ENCODE data around the gene SLC11A2. TPM values are rescaled to one million over a fixed set of nuclear protein-coding genes. Genes with fewer than 3 reads are reported as not detected.

The SLC11A2 gene
- total and polyA plus RNA-seq, 9 donors, result 18.4 to 29.1 (median 20.7) TPM

GRCh38 chr12:51056242-51056641 is 30.1 kb upstream of the SLC11A2 start:
- no peak overlapping the region for H3K27ac ChIP-seq (ENCODE audit: low read length)
- no peaks in the 10 kb centered on the region for H3K4me1 ChIP-seq (ENCODE audit: control insufficient read depth, insufficient read depth, low read length)
- no peaks in the 10 kb centered on the region for H3K9me3 ChIP-seq (replicated peaks; ENCODE audit: control insufficient read depth, low read depth, low read length)
- no peaks in the 10 kb centered on the region for H3K27me3 ChIP-seq (ENCODE audit: control insufficient read depth, insufficient read depth, low read length)
- H3K4me3 ChIP-seq (ENCODE audit: low read length), result no peak overlapping the region
- WGBS (ENCODE audit: insufficient coverage), result 93% methylated on average over 3 of the region's 5 CpGs
- peaks cover 67% of the 10 kb centered on the region for H3K36me3 ChIP-seq (ENCODE audit: control insufficient read depth, insufficient read depth, low read length)
- DNase-seq, result no peak

- no peak overlapping the region for H3K4me3 ChIP-seq (ENCODE audit: low read length)
- no CpG with 5 or more reads among the region's 2 CpGs for WGBS (ENCODE audit: insufficient coverage)
- DNase-seq, result no peak
- no peak overlapping the region for H3K27ac ChIP-seq (ENCODE audit: low read length)
- no peaks in the 10 kb centered on the region for H3K9me3 ChIP-seq (replicated peaks; ENCODE audit: control insufficient read depth, low read depth, low read length)
- H3K27me3 ChIP-seq (ENCODE audit: control insufficient read depth, insufficient read depth, low read length), result no peaks in the 10 kb centered on the region
- no peaks in the 10 kb centered on the region for H3K4me1 ChIP-seq (ENCODE audit: control insufficient read depth, insufficient read depth, low read length)
- peaks cover 61% of the 10 kb centered on the region for H3K36me3 ChIP-seq (ENCODE audit: control insufficient read depth, insufficient read depth, low read length)
These were observed 28.9 kb upstream of the SLC11A2 start for GRCh38 chr12:51055060-51055459.

- Histone ChIP-seq H3K4me1 (ENCODE audit: control insufficient read depth, insufficient read depth, low read length) (peaks cover 16% of the 10 kb centered on the region), H3K27ac (ENCODE audit: low read length) (no peak overlapping the region), H3K4me3 (ENCODE audit: low read length) (no peak overlapping the region), H3K9me3 (replicated peaks; ENCODE audit: control insufficient read depth, low read depth, low read length) (no peaks in the 10 kb centered on the region), H3K36me3 (ENCODE audit: control insufficient read depth, insufficient read depth, low read length) (peaks cover 32% of the 10 kb centered on the region), H3K27me3 (ENCODE audit: control insufficient read depth, insufficient read depth, low read length) (no peaks in the 10 kb centered on the region)
- DNase-seq, result no peak
- 42% methylated on average over 3 of the region's 4 CpGs for WGBS (ENCODE audit: insufficient coverage)
These were observed 25.6 kb upstream of the SLC11A2 start for GRCh38 chr12:51051787-51052186.

GRCh38 chr12:51049525-51049924 is 23.3 kb upstream of the SLC11A2 start:
- Histone ChIP-seq H3K4me1 (ENCODE audit: control insufficient read depth, insufficient read depth, low read length) (peaks cover 16% of the 10 kb centered on the region), H3K27me3 (ENCODE audit: control insufficient read depth, insufficient read depth, low read length) (no peaks in the 10 kb centered on the region), H3K36me3 (ENCODE audit: control insufficient read depth, insufficient read depth, low read length) (peaks cover 13% of the 10 kb centered on the region), H3K4me3 (ENCODE audit: low read length) (no peak overlapping the region), H3K27ac (ENCODE audit: low read length) (no peak overlapping the region), H3K9me3 (replicated peaks; ENCODE audit: control insufficient read depth, low read depth, low read length) (no peaks in the 10 kb centered on the region)
- WGBS (ENCODE audit: insufficient coverage), result no CpG with 5 or more reads among the region's 3 CpGs
- DNase-seq, result no peak

GRCh38 chr12:51048661-51049251 is 22.6 kb upstream of the SLC11A2 start:
- Histone ChIP-seq H3K27me3 (ENCODE audit: control insufficient read depth, insufficient read depth, low read length) (no peaks in the 10 kb centered on the region), H3K27ac (ENCODE audit: low read length) (peak overlapping the region; percentile 97), H3K4me1 (ENCODE audit: control insufficient read depth, insufficient read depth, low read length) (peaks cover 16% of the 10 kb centered on the region), H3K9me3 (replicated peaks; ENCODE audit: control insufficient read depth, low read depth, low read length) (no peaks in the 10 kb centered on the region), H3K36me3 (ENCODE audit: control insufficient read depth, insufficient read depth, low read length) (peaks cover 7% of the 10 kb centered on the region), H3K4me3 (ENCODE audit: low read length) (peak overlapping the region; percentile 87)
- DNase-seq, result no peak
- 3% methylated on average over 7 of the region's 14 CpGs for WGBS (ENCODE audit: insufficient coverage)

GRCh38 chr12:51047655-51048540 is 21.7 kb upstream of the SLC11A2 start, which contains the start of gene LETMD1:
Gene LETMD1, plus strand, starts transcription at chr12:51048327. Its CDS starts 30 bp downstream, at chr12:51048357.
- peak within 1 kb of the TSS; percentile 97 for H3K27ac ChIP-seq (ENCODE audit: low read length)
- H3K36me3 ChIP-seq (ENCODE audit: control insufficient read depth, insufficient read depth, low read length), result peaks cover 7% of the 10 kb centered on the region
- no peaks in the 10 kb centered on the region for H3K9me3 ChIP-seq (replicated peaks; ENCODE audit: control insufficient read depth, low read depth, low read length)
- 0% methylated on average over 44 of the region's 51 CpGs for WGBS (ENCODE audit: insufficient coverage)
- peaks cover 16% of the 10 kb centered on the region for H3K4me1 ChIP-seq (ENCODE audit: control insufficient read depth, insufficient read depth, low read length)
- peak within 1 kb of the TSS; percentile 87 for H3K4me3 ChIP-seq (ENCODE audit: low read length)
- peak; percentile 100 for DNase-seq
- no peaks in the 10 kb centered on the region for H3K27me3 ChIP-seq (ENCODE audit: control insufficient read depth, insufficient read depth, low read length)

DNA sequence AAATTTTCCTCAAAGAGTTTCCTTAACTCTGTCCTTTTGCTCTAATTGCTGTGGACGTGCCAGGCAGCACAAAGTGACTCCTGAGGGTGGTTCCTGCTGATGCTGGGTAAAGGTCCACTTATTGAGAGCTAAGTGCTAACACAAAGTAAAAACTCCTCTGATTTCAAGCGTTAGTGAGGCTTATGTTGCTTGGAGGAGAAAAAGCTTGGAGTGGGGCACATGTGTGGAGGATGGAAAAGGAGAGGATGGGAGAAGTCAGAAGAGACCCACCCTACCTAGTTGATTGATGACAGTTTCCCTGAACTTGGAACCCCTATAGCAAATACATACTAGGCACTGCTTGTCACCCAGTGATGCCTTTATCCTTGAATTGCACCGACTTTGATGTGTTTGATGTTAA is 10.1 kb upstream of the SLC11A2 start:
- H3K27ac ChIP-seq (ENCODE audit: low read length), result no peak overlapping the region
- no peak overlapping the region for H3K4me3 ChIP-seq (ENCODE audit: low read length)
- H3K36me3 ChIP-seq (ENCODE audit: control insufficient read depth, insufficient read depth, low read length), result no peaks in the 10 kb centered on the region
- no peaks in the 10 kb centered on the region for H3K4me1 ChIP-seq (ENCODE audit: control insufficient read depth, insufficient read depth, low read length)
- no CpG with 5 or more reads among the region's 3 CpGs for WGBS (ENCODE audit: insufficient coverage)
- DNase-seq, result no peak
- H3K9me3 ChIP-seq (replicated peaks; ENCODE audit: control insufficient read depth, low read depth, low read length), result no peaks in the 10 kb centered on the region
- no peaks in the 10 kb centered on the region for H3K27me3 ChIP-seq (ENCODE audit: control insufficient read depth, insufficient read depth, low read length)

DNA sequence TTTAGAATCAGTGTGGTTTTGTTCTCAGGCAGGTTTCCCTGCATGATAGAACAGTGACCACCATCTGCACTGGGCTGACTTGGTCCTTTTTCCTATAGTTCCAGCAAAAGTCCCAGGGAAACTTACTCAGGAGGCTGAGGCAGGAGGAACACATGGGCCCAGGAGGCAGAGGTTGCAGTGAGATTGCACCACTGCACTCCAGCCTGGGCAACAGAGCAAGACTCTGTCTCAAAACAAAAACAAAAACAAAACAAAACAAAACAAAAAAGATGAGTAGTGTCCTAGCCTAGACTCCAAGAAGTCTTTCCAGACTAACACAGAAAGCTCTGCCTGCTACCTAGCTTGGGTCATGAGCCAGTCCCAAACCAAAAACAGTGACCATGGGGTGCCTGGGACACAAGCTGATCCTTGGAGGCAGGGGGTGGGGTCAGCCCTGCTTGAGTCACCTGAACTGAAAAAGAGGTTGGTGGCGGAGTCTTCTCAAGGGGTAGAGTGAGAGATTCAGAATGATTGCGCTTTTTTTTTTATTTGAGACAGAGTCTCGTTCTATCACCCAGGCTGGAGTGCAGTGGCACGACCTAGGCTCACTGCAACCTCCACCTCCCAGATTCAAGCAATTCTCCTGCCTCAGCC is 7.4 kb upstream of the SLC11A2 start:
- Histone ChIP-seq H3K4me1 (ENCODE audit: control insufficient read depth, insufficient read depth, low read length) (no peaks in the 10 kb centered on the region), H3K9me3 (replicated peaks; ENCODE audit: control insufficient read depth, low read depth, low read length) (no peaks in the 10 kb centered on the region), H3K27me3 (ENCODE audit: control insufficient read depth, insufficient read depth, low read length) (peaks cover 2% of the 10 kb centered on the region), H3K27ac (ENCODE audit: low read length) (no peak overlapping the region), H3K36me3 (ENCODE audit: control insufficient read depth, insufficient read depth, low read length) (no peaks in the 10 kb centered on the region), H3K4me3 (ENCODE audit: low read length) (no peak overlapping the region)
- no peak for DNase-seq
- no CpG with 5 or more reads among the region's 4 CpGs for WGBS (ENCODE audit: insufficient coverage)

- 80% methylated on average over 1 of the region's 2 CpGs for WGBS (ENCODE audit: insufficient coverage)
- Histone ChIP-seq H3K27me3 (ENCODE audit: control insufficient read depth, insufficient read depth, low read length) (peaks cover 5% of the 10 kb centered on the region), H3K9me3 (replicated peaks; ENCODE audit: control insufficient read depth, low read depth, low read length) (no peaks in the 10 kb centered on the region), H3K36me3 (ENCODE audit: control insufficient read depth, insufficient read depth, low read length) (no peaks in the 10 kb centered on the region), H3K4me3 (ENCODE audit: low read length) (no peak overlapping the region), H3K4me1 (ENCODE audit: control insufficient read depth, insufficient read depth, low read length) (no peaks in the 10 kb centered on the region), H3K27ac (ENCODE audit: low read length) (no peak overlapping the region)
- DNase-seq, result no peak
These were observed 6.9 kb upstream of the SLC11A2 start for GRCh38 chr12:51033048-51033447.

- DNase-seq, result no peak
- no peak overlapping the region for H3K27ac ChIP-seq (ENCODE audit: low read length)
These were observed 2.6 kb upstream of the SLC11A2 start for GRCh38 chr12:51028813-51029150.

More at GRCh38 chr12:51028813-51029150, 2.6 kb upstream of the SLC11A2 start:
- Histone ChIP-seq H3K4me3 (ENCODE audit: low read length) (no peak overlapping the region), H3K36me3 (ENCODE audit: control insufficient read depth, insufficient read depth, low read length) (no peaks in the 10 kb centered on the region), H3K9me3 (replicated peaks; ENCODE audit: control insufficient read depth, low read depth, low read length) (no peaks in the 10 kb centered on the region), H3K27me3 (ENCODE audit: control insufficient read depth, insufficient read depth, low read length) (peaks cover 5% of the 10 kb centered on the region), H3K4me1 (ENCODE audit: control insufficient read depth, insufficient read depth, low read length) (peaks cover 11% of the 10 kb centered on the region)
- 48% methylated on average over 4 of the region's 5 CpGs for WGBS (ENCODE audit: insufficient coverage)
